Measurements from ENCODE around the gene SLC29A1. TPM values are rescaled to one million over a fixed set of nuclear protein-coding genes. Genes with fewer than 3 reads are reported as not detected.
A peak's percentile ranks its signal among the peaks of the same experiment; 100 is the strongest.

The SLC29A1 gene
- total and polyA plus RNA-seq, 9 of the 15 experiments (the other 6 are each of a cell fraction or from before 2014, with no cell fraction given), result 18.9 to 170 (median 57.7) TPM

- peak; percentile 68 for TF ChIP-seq ETV1 (tag; conservative IDR thresholded peaks at IDR 0.05; ENCODE audit: low read depth)
- TF ChIP-seq MYNN (IDR thresholded peaks at IDR 0.05), result no peak; the same call in 1 of the 2 replicates
- TF ChIP-seq MYNN (CRISPR knock-in tag; IDR thresholded peaks at IDR 0.05), result no peak
- peak; percentile 93 for TF ChIP-seq AFF4 (CRISPR knock-in tag; IDR thresholded peaks at IDR 0.05)
- TF ChIP-seq IRF2 (CRISPR knock-in tag; IDR thresholded peaks at IDR 0.05), result no peak
- peak; percentile 78; the same call in 1 of the 2 replicates for TF ChIP-seq ZNF12 (CRISPR knock-in tag; IDR thresholded peaks at IDR 0.05)
- TF ChIP-seq YY1 (IDR thresholded peaks at IDR 0.05; ENCODE audit: borderline replicate concordance in 1 of 3, control insufficient read depth in 1 of 3, extremely low read depth in 1 of 3, insufficient read depth in 3 of 3, insufficient read length in 1 of 3, insufficient replicate concordance in 2 of 3, low read depth in 1 of 3, low read length in 2 of 3), result peak in 1 of 3 experiments; percentile 59
- TF ChIP-seq C11orf30 (IDR thresholded peaks at IDR 0.05; ENCODE audit: low read depth), result no peak
- peak; percentile 3; the same call in 1 of the 2 replicates for TF ChIP-seq BHLHE40 (IDR thresholded peaks at IDR 0.05; ENCODE audit: low read length)
- TF ChIP-seq ZNF699 (CRISPR knock-in tag; IDR thresholded peaks at IDR 0.05; ENCODE audit: insufficient replicate concordance), result no peak
- TF ChIP-seq MNT (conservative IDR thresholded peaks at IDR 0.05), result peak; percentile 73 to 82
- peak; percentile 88 for TF ChIP-seq THAP12 (CRISPR knock-in tag; IDR thresholded peaks at IDR 0.05)
- no peak for TF ChIP-seq GABPB2 (CRISPR knock-in tag; conservative IDR thresholded peaks at IDR 0.05)
- TF ChIP-seq ATF2 (CRISPR knock-in tag; IDR thresholded peaks at IDR 0.05), result peak; percentile 100
- TF ChIP-seq ERF (CRISPR knock-in tag; IDR thresholded peaks at IDR 0.05), result peak; percentile 89
- TF ChIP-seq MYBL2 (IDR thresholded peaks at IDR 0.05; ENCODE audit: low read depth), result no peak
- no peak for TF ChIP-seq MYBL2 (CRISPR knock-in tag; IDR thresholded peaks at IDR 0.05; ENCODE audit: borderline replicate concordance)
- peak; percentile 78 for TF ChIP-seq BRD9 (IDR thresholded peaks at IDR 0.05; ENCODE audit: low read depth, partially characterized antibody)
- TF ChIP-seq PYGO2 (tag; IDR thresholded peaks at IDR 0.05), result no peak
These were observed 14.5 kb downstream of the SLC29A1 start (continued) for GRCh38 chr6:44237813-44238433.
